Stomach (tissue), 4 donors: Measurements from ENCODE around the gene TBCD.

Experiments used
- EP300 ChIP-seq: sonication (generic); formaldehyde crosslinking; IDR thresholded peaks from one replicate; pipeline ENCODE4 v1.6.1; 2017; ENCODE audit warnings: antibody characterized with exemption
- POLR2A ChIP-seq, 4 donors: fragments of 450-650 bp; IDR thresholded peaks; one replicate each; pipeline ENCODE4 v1.6.1; 2016; ENCODE audit warnings: antibody characterized with exemption in 4 of 4, control low read depth in 2 of 4, mild to moderate bottlenecking in 1 of 4, moderate library complexity in 1 of 4
- POLR2AphosphoS5 ChIP-seq, 3 donors: sonication (generic); formaldehyde crosslinking; IDR thresholded peaks; one replicate each; pipeline ENCODE4 v1.6.1; 2016; ENCODE audit warnings: antibody characterized with exemption in 3 of 3
- TF ChIP-seq, protein P1 (sequence below), 7 experiments: fragments of 450-650 bp in 4 of 7; fragments of 200-600 bp in 3 of 7; sonication (generic) in 3 of 7; IDR thresholded peaks; one replicate each; pipeline ENCODE4 v1.5.1; 2016 to 2019; ENCODE audit warnings: antibody characterized with exemption in 7 of 7, control low read depth in 2 of 7, mild to moderate bottlenecking in 1 of 7

- TF ChIP-seq POLR2A (IDR thresholded peaks at IDR 0.05), result no peak
- TF ChIP-seq, protein P1, sequence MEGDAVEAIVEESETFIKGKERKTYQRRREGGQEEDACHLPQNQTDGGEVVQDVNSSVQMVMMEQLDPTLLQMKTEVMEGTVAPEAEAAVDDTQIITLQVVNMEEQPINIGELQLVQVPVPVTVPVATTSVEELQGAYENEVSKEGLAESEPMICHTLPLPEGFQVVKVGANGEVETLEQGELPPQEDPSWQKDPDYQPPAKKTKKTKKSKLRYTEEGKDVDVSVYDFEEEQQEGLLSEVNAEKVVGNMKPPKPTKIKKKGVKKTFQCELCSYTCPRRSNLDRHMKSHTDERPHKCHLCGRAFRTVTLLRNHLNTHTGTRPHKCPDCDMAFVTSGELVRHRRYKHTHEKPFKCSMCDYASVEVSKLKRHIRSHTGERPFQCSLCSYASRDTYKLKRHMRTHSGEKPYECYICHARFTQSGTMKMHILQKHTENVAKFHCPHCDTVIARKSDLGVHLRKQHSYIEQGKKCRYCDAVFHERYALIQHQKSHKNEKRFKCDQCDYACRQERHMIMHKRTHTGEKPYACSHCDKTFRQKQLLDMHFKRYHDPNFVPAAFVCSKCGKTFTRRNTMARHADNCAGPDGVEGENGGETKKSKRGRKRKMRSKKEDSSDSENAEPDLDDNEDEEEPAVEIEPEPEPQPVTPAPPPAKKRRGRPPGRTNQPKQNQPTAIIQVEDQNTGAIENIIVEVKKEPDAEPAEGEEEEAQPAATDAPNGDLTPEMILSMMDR (IDR thresholded peaks at IDR 0.05), result no peak
- TF ChIP-seq POLR2AphosphoS5 (IDR thresholded peaks at IDR 0.05), result no peak
- TF ChIP-seq EP300, result no peak
Observed at GRCh38 chr17:82909322-82909904, 157.5 kb downstream of the TBCD start.
